Mucosa of descending colon (tissue), 3 donors: ENCODE results near the gene POU6F1. TPM values are rescaled to one million over a fixed set of nuclear protein-coding genes. Genes with fewer than 3 reads are reported as not detected.

ENCODE experiments used
- ATAC-seq: fragments of 200-7000 bp; cut with Tn5 transposase; one replicate; pipeline ENCODE4 v1.9.1; 2020; ENCODE audit warnings: mild to moderate bottlenecking, moderate library complexity
- DNase-seq, 3 donors: peaks; one replicate each; pipeline ENCODE4 v3.0.0-alpha.2; 2020
- H3K36me3 ChIP-seq: fragments of 200-600 bp; one replicate; pipeline ENCODE4 v1.8.0; 2021; ENCODE audit warnings: low read depth, mild to moderate bottlenecking
- H3K4me1 ChIP-seq: fragments of 200-600 bp; one replicate; pipeline ENCODE4 v1.8.0; 2021; ENCODE audit warnings: low read depth, mild to moderate bottlenecking
- H3K4me3 ChIP-seq: fragments of 200-600 bp; one replicate; pipeline ENCODE4 v1.8.0; 2021; ENCODE audit warnings: mild to moderate bottlenecking
- H3K9me3 ChIP-seq: fragments of 200-600 bp; one replicate; pipeline ENCODE4 v1.8.0; 2021; ENCODE audit warnings: mild to moderate bottlenecking
- CTCF ChIP-seq: fragments of 200-600 bp; IDR thresholded peaks from one replicate; pipeline ENCODE4 v1.8.0; 2022; ENCODE audit warnings: antibody characterized with exemption, mild to moderate bottlenecking
- intact Hi-C, 2 donors: fragments of 100-400 bp; cut with DNase I in 1 of 2; cut with micrococcal nuclease in 1 of 2; formaldehyde crosslinking; loops; one replicate each; pipeline versions ENCODE4 v1.11.0 to v1.11.1; 2022; cut with DNase I, micrococcal nuclease
- total RNA-seq, 3 donors: library from RNA; stranded (reverse); fragmentation: NEBNext Ultra II Directional in 2 of 3; extraction: Animal tissue kit (Norgen Biotek cat#: 25700) in 2 of 3; gene quantifications; one replicate each; pipeline versions ENCODE4 v1.2.1 to v1.2.4, GENCODE V29; 2021 to 2023
- donor health status: DM: no; HTN: no; CAD: no; lungs with moderate emphysema.
- donor health status: DM: no; HTN: no; CAD: no.
- donor health status: DM: no; HTN: yes; CAD: no.

The POU6F1 gene
- total RNA-seq, 3 donors from 2014 or later: 3.9 to 21.4 (median 5.1) TPM

- Histone ChIP-seq H3K4me1 (no peaks in the 10 kb centered on the region), H3K4me3 (no peak overlapping the region), H3K9me3 (no peaks in the 10 kb centered on the region), H3K36me3 (no peaks in the 10 kb centered on the region)
- intact Hi-C loops: no loop called here
- no peak for TF ChIP-seq CTCF
- ATAC-seq (peak; percentile 8), DNase-seq (no peak)
Observed at GRCh38 chr12:51187370-51187987, 30.4 kb downstream of the POU6F1 start.

GRCh38 chr12:51186465-51187085 lies 31.3 kb downstream of the POU6F1 start:
- H3K4me3 ChIP-seq: no peak overlapping the region
- ATAC-seq (no peak), DNase-seq (no peak)
- intact Hi-C loops: no loop called here
- no peaks in the 10 kb centered on the region for H3K36me3 ChIP-seq
- no peak for TF ChIP-seq CTCF
- no peaks in the 10 kb centered on the region for H3K9me3 ChIP-seq
- H3K4me1 ChIP-seq: no peaks in the 10 kb centered on the region

- H3K9me3 ChIP-seq: no peaks in the 10 kb centered on the region
- H3K36me3 ChIP-seq: no peaks in the 10 kb centered on the region
- ATAC-seq: no peak
- intact Hi-C loops: no loop called here
- DNase-seq: no peak
- H3K4me1 ChIP-seq: no peaks in the 10 kb centered on the region
- TF ChIP-seq CTCF: no peak
- H3K4me3 ChIP-seq: no peak overlapping the region
Observed at GRCh38 chr12:51185171-51185717, 32.6 kb downstream of the POU6F1 start.

GRCh38 chr12:51183816-51184215 lies 34.0 kb downstream of the POU6F1 start:
- ATAC-seq (peak; percentile 77), DNase-seq (peak in 2 of 3 donors; percentile 47 to 71)
- H3K4me3 ChIP-seq: no peak overlapping the region
- no peak for TF ChIP-seq CTCF
- H3K36me3 ChIP-seq: no peaks in the 10 kb centered on the region
- no peaks in the 10 kb centered on the region for H3K4me1 ChIP-seq
- intact Hi-C loops: no loop called here
- H3K9me3 ChIP-seq: no peaks in the 10 kb centered on the region

GRCh38 chr12:51183349-51183748 lies 34.5 kb downstream of the POU6F1 start:
- DNase-seq: no peak
- H3K9me3 ChIP-seq: no peaks in the 10 kb centered on the region
- H3K4me3 ChIP-seq: no peak overlapping the region
- no peak for ATAC-seq
- H3K36me3 ChIP-seq: no peaks in the 10 kb centered on the region
- no peak for TF ChIP-seq CTCF
- H3K4me1 ChIP-seq: no peaks in the 10 kb centered on the region
- intact Hi-C loops: no loop called here
